IPS-20b (cell line): ENCODE measurements around the gene APOC1.
A peak's percentile ranks its signal among the peaks of the same experiment; 100 is the strongest.

Experiments
- H3K27ac ChIP-seq: one replicate; pipeline ENCODE4 v1.5.1; 2013; ENCODE audit warnings: low read length
- H3K27me3 ChIP-seq: 2 replicates; pipeline ENCODE4 v1.6.1; 2013; ENCODE audit warnings: mild to moderate bottlenecking, low read length, inconsistent platforms; ENCODE audit not compliant: insufficient read depth
- H3K36me3 ChIP-seq: 2 replicates; pipeline ENCODE4 v1.6.1; 2013; ENCODE audit warnings: low read depth, mild to moderate bottlenecking, inconsistent platforms, low read length, moderate library complexity; ENCODE audit not compliant: insufficient read depth
- H3K4me1 ChIP-seq: 2 replicates; pipeline ENCODE4 v1.6.1; 2013; ENCODE audit warnings: mild to moderate bottlenecking, control low read depth, inconsistent platforms, low read length, moderate library complexity; ENCODE audit not compliant: insufficient read depth
- H3K4me3 ChIP-seq: 2 replicates; pipeline ENCODE4 v1.5.1; 2013; ENCODE audit warnings: mild to moderate bottlenecking, low read length, inconsistent platforms
- H3K9ac ChIP-seq: 2 replicates; pipeline ENCODE4 v1.6.1; 2013; ENCODE audit warnings: low read depth, mild to moderate bottlenecking, inconsistent platforms, low read length, moderate library complexity
- H3K9me3 ChIP-seq: 2 replicates; pipeline ENCODE4 v1.6.1; 2013; ENCODE audit warnings: mild to moderate bottlenecking, low read depth, low read length, inconsistent platforms; ENCODE audit not compliant: insufficient read depth

APOC1 gene

DNA sequence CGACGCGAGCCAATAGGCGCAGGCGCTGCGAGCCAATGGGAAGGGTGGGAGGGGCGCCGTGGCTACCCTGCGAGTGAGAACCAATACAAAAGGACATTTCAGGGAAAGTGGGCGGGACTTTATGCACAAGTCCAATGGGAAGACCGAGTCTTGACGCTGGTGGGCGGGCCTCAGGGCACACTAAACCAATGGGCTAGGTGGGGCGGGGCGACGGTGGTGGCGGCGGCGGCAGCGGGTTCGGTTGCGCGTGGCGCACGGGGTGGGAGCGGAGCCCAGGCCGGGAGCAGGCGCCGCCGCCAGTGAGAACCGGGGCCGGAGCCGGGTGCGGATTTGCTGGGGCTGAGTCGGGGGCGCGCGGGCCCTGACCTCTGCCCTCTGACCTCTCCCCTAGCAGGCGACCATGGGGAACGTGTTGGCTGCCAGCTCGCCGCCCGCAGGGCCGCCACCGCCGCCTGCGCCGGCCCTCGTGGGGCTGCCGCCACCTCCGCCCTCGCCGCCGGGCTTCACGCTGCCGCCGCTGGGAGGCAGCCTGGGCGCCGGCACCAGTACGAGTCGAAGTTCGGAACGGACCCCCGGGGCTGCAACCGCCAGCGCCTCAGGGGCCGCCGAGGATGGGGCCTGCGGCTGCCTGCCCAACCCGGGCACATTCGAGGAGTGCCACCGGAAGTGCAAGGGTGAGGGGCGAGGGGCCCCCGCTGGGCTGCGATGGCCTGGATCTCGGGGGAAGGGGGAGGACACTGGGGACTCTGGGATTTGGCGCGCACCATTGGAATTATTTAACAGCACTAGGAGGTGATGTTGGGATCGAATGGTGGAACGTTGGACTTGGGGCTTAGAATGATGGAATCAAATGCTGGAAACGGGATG, 23.2 kb upstream of the APOC1 start, which contains the start of gene TOMM40:
TSS of gene TOMM40 (plus strand) at position 239 of the 867 bp plus-strand sequence. CDS start at position 401, 162 bp downstream.
- Histone ChIP-seq H3K9ac (peak within 1 kb of the TSS; percentile 96), H3K27ac (peak within 1 kb of the TSS; percentile 45), H3K9me3 (no peaks in the 10 kb centered on the region), H3K4me1 (no peaks in the 10 kb centered on the region), H3K4me3 (peak within 1 kb of the TSS; percentile 99), H3K36me3 (peaks cover 63% of the 10 kb centered on the region), H3K27me3 (no peaks in the 10 kb centered on the region)

DNA sequence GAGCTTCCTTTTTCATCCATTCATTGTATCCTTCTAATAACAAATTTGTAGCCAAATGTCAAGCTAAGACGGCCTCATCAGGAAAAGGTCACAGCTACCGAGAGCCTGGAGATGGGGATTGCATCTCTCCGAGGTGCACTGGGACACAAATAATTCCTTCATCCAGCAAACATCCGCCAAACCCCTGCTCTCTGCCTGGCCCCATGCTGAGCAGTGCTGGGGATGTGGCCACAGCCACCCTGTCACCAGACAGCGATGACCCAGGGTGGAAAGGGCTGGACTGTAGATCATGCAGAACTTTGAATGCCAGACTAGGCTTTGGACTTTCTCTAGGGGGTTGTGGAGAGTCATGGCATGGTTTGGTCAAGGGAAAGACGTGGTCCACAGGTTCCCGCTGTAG, 21.5 kb upstream of the APOC1 start:
- Histone ChIP-seq H3K9me3 (no peaks in the 10 kb centered on the region), H3K36me3 (peaks cover 64% of the 10 kb centered on the region), H3K4me3 (peak overlapping the region; percentile 99; the same call in 1 of the 2 replicates), H3K27me3 (no peaks in the 10 kb centered on the region), H3K27ac (no peak overlapping the region), H3K9ac (no peak overlapping the region), H3K4me1 (no peaks in the 10 kb centered on the region)

DNA sequence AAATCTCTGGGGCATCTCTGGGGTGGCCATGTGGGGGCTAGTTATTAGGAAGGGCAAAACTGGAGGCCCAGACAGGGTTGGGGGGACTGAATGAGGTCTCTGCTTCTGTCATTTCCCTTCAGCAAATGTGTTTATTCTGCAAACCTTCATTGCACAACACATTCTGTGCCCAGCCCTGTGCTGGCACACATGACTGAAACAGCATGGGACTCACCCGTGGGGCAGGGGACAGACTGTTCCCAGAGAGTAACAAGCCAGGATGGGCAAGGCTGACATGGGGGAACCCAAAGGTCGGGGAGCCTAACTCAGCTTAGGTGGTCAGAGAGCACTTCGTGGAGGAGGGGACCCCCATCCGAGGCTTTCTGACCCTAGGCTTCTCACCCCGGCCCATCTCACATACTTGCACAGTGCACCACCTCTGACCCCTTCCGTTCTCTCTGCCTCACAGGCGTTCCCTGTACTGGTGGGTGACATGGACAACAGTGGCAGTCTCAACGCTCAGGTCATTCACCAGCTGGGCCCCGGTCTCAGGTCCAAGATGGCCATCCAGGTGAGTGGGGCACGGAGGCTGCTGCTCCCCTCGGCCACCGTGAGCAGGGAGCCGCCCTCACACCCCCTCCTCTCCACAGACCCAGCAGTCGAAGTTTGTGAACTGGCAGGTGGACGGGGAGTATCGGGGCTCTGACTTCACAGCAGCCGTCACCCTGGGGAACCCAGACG, 20.9 kb upstream of the APOC1 start:
- Histone ChIP-seq H3K9ac (no peak overlapping the region), H3K36me3 (peaks cover 64% of the 10 kb centered on the region), H3K4me3 (no peak overlapping the region), H3K9me3 (no peaks in the 10 kb centered on the region), H3K27me3 (no peaks in the 10 kb centered on the region), H3K27ac (no peak overlapping the region), H3K4me1 (no peaks in the 10 kb centered on the region)

DNA sequence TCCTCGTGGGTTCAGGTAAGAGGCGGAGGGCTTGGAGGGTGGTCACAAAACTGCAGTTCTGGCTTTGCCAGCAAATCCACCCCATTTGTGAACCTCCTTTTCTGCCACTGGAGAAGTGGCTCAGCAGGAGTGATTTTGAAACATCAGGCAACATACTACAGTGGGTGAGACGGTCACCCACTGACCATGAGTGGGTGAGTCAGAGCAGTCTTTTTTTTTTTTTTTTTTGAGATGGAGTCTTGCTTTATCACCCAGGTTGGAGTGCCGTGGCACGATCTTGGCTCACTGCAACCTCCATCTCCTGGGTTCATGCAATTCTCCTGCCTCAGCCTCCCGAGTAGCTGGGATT, 20.4 kb upstream of the APOC1 start:
- Histone ChIP-seq H3K4me1 (no peaks in the 10 kb centered on the region), H3K9me3 (no peaks in the 10 kb centered on the region), H3K27me3 (no peaks in the 10 kb centered on the region), H3K36me3 (peaks cover 66% of the 10 kb centered on the region), H3K4me3 (no peak overlapping the region), H3K27ac (no peak overlapping the region), H3K9ac (no peak overlapping the region)

DNA sequence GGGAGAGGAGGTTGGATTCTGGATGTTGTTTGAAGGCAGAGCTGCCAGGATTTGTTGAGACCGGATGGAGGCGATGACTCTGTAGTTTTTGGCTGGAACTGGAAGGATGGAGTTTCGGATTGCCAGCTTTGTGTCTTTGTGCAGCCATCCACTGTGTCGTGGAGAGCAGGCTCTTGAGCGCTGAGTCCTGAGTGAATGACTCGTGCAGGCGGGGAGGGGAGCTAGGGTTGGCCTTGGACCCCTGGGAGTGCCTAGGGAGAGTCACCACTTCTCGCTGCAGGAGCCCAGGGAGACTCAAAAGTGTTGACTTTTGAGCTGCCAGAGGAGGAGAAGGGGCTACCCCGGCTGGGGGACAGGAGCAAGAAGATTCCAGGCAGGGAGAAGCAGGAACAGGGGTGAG, 19.5 kb upstream of the APOC1 start:
- Histone ChIP-seq H3K27ac (no peak overlapping the region), H3K27me3 (no peaks in the 10 kb centered on the region), H3K36me3 (peaks cover 75% of the 10 kb centered on the region), H3K9me3 (no peaks in the 10 kb centered on the region), H3K4me1 (no peaks in the 10 kb centered on the region), H3K9ac (no peak overlapping the region), H3K4me3 (no peak overlapping the region)

DNA sequence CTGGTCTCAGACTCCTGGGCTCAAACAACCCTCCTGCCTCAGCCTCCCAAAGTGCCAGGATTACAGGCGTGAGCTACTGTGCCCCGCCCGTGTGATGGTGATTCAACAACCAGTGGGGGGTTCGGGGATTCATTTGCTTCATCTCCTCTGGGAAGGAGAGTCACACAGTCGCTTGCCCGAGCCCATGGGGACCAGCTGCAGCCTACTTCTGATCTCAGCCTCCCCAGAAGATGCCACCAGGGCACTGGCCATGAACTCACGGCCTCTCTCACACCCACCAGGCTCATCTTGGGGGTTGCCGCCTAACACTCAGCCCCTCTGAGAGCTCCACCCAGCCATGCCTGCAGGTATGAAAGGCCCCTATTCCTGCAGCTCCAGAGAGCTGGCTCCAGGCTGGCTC, 16.6 kb upstream of the APOC1 start:
- H3K27ac ChIP-seq = no peak overlapping the region
- no peak overlapping the region for H3K9ac ChIP-seq
- peaks cover 96% of the 10 kb centered on the region for H3K36me3 ChIP-seq

DNA sequence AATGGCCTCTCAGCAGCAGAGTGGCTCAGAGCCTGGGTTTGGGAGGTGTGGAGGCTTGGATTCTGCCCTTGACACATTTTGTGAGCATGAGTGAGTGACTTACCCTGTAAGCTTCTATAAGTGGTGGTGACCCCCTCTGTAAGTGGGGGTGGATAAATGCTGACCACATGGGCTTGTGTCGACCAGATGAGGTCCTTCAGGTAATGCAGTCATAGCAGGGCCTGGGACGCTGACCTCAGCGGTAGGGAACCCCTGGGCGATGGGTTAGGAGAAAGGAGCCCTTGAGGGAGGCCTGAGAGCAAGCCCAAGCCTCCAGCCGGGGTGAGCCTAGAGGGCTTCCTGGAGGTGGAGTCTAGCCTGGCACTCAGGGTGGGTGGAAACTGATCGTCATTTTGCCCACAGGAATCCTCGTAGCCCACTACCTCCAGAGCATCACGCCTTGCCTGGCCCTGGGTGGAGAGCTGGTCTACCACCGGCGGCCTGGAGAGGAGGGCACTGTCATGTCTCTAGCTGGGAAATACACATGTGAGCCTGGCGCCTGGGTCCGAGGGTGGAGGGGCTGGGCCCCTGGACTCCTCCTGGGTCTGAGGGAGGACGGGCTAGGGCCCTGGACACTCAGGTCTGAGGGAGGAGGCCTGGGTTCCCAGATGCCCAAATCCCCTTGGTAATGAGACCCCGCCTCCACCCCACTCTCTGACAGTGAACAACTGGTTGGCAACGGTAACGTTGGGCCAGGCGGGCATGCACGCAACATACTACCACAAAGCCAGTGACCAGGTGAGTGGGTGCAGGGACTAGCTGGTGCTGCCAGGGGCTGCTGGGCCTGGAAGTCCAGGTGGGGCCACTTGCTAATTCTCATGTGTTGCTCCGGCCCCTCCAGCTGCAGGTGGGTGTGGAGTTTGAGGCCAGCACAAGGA, 13.8 kb upstream of the APOC1 start:
- Histone ChIP-seq H3K9me3 (no peaks in the 10 kb centered on the region), H3K27me3 (no peaks in the 10 kb centered on the region), H3K27ac (no peak overlapping the region), H3K36me3 (peaks cover 75% of the 10 kb centered on the region), H3K9ac (no peak overlapping the region), H3K4me1 (peaks cover 3% of the 10 kb centered on the region; the same call in 1 of the 2 replicates), H3K4me3 (no peak overlapping the region)

More for the DNA sequence above, 16.6 kb upstream of the APOC1 start:
- Histone ChIP-seq H3K9me3 (no peaks in the 10 kb centered on the region), H3K4me1 (no peaks in the 10 kb centered on the region), H3K27me3 (no peaks in the 10 kb centered on the region), H3K4me3 (no peak overlapping the region)

DNA sequence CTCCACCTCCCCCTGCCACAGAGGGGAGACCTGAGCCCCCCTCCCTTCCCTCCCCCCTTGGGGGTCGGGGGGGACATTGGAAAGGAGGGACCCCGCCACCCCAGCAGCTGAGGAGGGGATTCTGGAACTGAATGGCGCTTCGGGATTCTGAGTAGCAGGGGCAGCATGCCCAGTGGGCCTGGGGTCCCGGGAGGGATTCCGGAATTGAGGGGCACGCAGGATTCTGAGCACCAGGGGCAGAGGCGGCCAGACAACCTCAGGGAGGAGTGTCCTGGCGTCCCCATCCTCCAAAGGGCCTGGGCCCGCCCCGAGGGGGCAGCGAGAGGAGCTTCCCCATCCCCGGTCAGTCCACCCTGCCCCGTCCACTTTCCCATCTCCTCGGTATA, 11.2 kb upstream of the APOC1 start:
- Histone ChIP-seq H3K36me3 (peaks cover 65% of the 10 kb centered on the region), H3K9me3 (no peaks in the 10 kb centered on the region), H3K27ac (no peak overlapping the region), H3K27me3 (no peaks in the 10 kb centered on the region), H3K4me1 (peaks cover 3% of the 10 kb centered on the region; the same call in 1 of the 2 replicates), H3K9ac (no peak overlapping the region), H3K4me3 (no peak overlapping the region)

DNA sequence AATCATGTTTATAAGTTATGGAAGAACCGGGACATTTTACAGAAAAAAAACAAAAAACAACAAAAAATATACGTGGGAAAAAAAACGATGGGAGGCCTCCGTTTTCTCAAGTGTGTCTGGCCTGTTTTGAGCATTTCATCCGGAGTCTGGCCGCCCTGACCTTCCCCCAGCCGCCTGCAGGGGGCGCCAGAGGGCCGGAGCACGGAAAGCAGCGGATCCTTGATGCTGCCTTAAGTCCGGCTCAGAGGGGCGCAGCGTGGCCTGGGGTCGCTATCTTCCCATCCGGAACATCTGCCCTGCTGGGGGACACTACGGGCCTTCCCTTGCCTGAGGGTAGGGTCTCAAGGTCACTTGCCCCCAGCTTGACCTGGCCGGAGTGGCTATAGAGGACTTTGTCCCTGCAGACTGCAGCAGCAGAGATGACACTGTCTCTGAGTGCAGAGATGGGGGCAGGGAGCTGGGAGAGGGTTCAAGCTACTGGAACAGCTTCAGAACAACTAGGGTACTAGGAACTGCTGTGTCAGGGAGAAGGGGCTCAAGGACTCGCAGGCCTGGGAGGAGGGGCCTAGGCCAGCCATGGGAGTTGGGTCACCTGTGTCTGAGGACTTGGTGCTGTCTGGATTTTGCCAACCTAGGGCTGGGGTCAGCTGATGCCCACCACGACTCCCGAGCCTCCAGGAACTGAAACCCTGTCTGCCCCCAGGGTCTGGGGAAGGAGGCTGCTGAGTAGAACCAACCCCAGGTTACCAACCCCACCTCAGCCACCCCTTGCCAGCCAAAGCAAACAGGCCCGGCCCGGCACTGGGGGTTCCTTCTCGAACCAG, 10.6 kb upstream of the APOC1 start:
- H3K9ac ChIP-seq = peak overlapping the region; percentile 34; the same call in 1 of the 2 replicates
- H3K4me1 ChIP-seq = peaks cover 3% of the 10 kb centered on the region; the same call in 1 of the 2 replicates
- H3K27me3 ChIP-seq = no peaks in the 10 kb centered on the region
- no peak overlapping the region for H3K4me3 ChIP-seq
- no peaks in the 10 kb centered on the region for H3K9me3 ChIP-seq
- H3K27ac ChIP-seq = no peak overlapping the region
- H3K36me3 ChIP-seq = peaks cover 64% of the 10 kb centered on the region

DNA sequence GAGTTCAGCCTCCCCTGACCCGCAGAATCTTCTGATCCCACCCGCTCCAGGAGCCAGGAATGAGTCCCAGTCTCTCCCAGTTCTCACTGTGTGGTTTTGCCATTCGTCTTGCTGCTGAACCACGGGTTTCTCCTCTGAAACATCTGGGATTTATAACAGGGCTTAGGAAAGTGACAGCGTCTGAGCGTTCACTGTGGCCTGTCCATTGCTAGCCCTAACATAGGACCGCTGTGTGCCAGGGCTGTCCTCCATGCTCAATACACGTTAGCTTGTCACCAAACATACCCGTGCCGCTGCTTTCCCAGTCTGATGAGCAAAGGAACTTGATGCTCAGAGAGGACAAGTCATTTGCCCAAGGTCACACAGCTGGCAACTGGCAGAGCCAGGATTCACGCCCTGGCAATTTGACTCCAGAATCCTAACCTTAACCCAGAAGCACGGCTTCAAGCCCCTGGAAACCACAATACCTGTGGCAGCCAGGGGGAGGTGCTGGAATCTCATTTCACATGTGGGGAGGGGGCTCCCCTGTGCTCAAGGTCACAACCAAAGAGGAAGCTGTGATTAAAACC, 9.9 kb upstream of the APOC1 start:
- H3K36me3 ChIP-seq = peaks cover 64% of the 10 kb centered on the region
- no peak overlapping the region for H3K4me3 ChIP-seq
- no peaks in the 10 kb centered on the region for H3K27me3 ChIP-seq
- peaks cover 3% of the 10 kb centered on the region; the same call in 1 of the 2 replicates for H3K4me1 ChIP-seq
- no peak overlapping the region; the same call in 1 of the 2 replicates for H3K9ac ChIP-seq
- H3K9me3 ChIP-seq = no peaks in the 10 kb centered on the region
- H3K27ac ChIP-seq = no peak overlapping the region
